Right atrium auricular region (tissue), 2 donors: Measurements from ENCODE around the gene ADAMTS17. TPM values are rescaled to one million over a fixed set of nuclear protein-coding genes. Genes with fewer than 3 reads are reported as not detected.

Experiments
- DNase-seq: peaks from one replicate; pipeline ENCODE4 v3.0.0-alpha.2; 2019; ENCODE audit warnings: low spot score
- H3K27ac ChIP-seq, 2 donors: fragments of 200-600 bp; sonication (generic); 1 replicate in 1 of 2; 2 replicates in 1 of 2; pipeline ENCODE4 v1.5.1; 2016 to 2019
- H3K27me3 ChIP-seq, 2 donors: fragments of 200-600 bp; sonication (generic); one replicate each; pipeline versions ENCODE4 v1.5.1 to v1.6.0; 2017 to 2019
- H3K36me3 ChIP-seq: fragments of 200-600 bp; sonication (generic); one replicate; pipeline ENCODE4 v1.5.1; 2016
- H3K4me1 ChIP-seq, 2 donors: fragments of 200-600 bp; sonication (generic); one replicate each; pipeline versions ENCODE4 v1.5.1 to v1.6.0; 2017 to 2019
- H3K4me3 ChIP-seq, 2 donors: fragments of 200-600 bp; sonication (generic); 1 replicate in 1 of 2; 2 replicates in 1 of 2; pipeline ENCODE4 v1.5.1; 2017 to 2019; ENCODE audit warnings: mild to moderate bottlenecking in 1 of 2, moderate library complexity in 1 of 2
- H3K9me3 ChIP-seq, 2 donors: fragments of 200-600 bp; sonication (generic); one replicate each; pipeline ENCODE4 v1.5.1; 2019
- total RNA-seq, 2 donors: library from RNA; depleted of rRNA; stranded (reverse); fragments of >200 nt; gene quantifications; one replicate each; pipeline ENCODE4 v1.1.0, GENCODE V29; 2016
- TF ChIP-seq, protein P1 (sequence below), 2 donors: fragments of 200-600 bp; sonication (generic); IDR thresholded peaks; one replicate each; pipeline ENCODE4 v1.5.1; 2019; ENCODE audit warnings: antibody characterized with exemption in 2 of 2

The ADAMTS17 gene
- total RNA-seq, 2 donors from 2014 or later: 3.6 to 4.4 TPM

DNA sequence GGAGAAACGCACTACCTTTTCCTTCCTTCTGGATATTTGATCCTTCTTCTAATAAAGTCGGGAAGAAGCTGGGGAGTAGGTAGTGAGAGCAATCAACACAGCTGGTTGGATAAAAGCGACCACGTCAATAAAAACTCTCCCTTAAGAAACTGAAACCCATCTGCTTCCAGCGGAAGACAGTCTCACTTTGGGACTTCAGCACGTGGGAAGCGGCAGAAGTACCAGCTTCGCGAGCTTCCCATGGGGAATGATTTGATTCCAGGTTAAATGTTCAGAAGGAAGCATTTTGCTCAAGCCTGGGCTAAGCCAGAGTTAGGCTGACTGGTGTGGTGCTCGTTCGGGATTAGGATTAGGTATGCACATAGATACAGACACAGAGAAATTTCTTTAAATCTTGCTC, 346.2 kb downstream of the ADAMTS17 start:
- H3K9me3 ChIP-seq: no peaks in the 10 kb centered on the region
- no peak for DNase-seq
- H3K36me3 ChIP-seq: no peaks in the 10 kb centered on the region
- TF ChIP-seq, protein P1, sequence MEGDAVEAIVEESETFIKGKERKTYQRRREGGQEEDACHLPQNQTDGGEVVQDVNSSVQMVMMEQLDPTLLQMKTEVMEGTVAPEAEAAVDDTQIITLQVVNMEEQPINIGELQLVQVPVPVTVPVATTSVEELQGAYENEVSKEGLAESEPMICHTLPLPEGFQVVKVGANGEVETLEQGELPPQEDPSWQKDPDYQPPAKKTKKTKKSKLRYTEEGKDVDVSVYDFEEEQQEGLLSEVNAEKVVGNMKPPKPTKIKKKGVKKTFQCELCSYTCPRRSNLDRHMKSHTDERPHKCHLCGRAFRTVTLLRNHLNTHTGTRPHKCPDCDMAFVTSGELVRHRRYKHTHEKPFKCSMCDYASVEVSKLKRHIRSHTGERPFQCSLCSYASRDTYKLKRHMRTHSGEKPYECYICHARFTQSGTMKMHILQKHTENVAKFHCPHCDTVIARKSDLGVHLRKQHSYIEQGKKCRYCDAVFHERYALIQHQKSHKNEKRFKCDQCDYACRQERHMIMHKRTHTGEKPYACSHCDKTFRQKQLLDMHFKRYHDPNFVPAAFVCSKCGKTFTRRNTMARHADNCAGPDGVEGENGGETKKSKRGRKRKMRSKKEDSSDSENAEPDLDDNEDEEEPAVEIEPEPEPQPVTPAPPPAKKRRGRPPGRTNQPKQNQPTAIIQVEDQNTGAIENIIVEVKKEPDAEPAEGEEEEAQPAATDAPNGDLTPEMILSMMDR (IDR thresholded peaks at IDR 0.05): no peak
- no peaks in the 10 kb centered on the region for H3K4me1 ChIP-seq
- H3K27me3 ChIP-seq: no peaks in the 10 kb centered on the region
- H3K4me3 ChIP-seq: no peak overlapping the region
- no peak overlapping the region for H3K27ac ChIP-seq

DNA sequence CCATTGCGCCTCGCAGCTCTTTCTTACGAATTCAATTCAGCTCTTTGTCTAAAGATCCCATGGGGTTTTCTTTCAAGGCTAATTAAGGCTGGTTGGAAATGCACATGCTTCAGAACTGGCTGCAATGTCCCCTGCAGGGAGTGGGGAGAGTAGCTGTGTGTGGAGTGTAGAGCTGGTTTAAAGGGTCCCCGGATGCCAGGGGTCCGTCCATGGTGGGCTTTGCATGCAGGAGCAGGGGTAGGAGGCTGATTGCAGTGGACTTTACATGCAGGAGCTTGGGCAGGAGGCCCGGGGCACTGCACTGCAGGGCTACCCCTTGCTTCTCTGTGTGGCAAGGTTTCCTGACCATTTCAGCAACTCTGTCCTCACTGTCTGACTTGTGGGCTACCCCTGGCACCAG, 346.9 kb downstream of the ADAMTS17 start:
- TF ChIP-seq, protein P1 (IDR thresholded peaks at IDR 0.05): no peak
- no peak overlapping the region for H3K4me3 ChIP-seq
- no peaks in the 10 kb centered on the region for H3K4me1 ChIP-seq
- H3K27me3 ChIP-seq: no peaks in the 10 kb centered on the region
- no peaks in the 10 kb centered on the region for H3K9me3 ChIP-seq
- H3K36me3 ChIP-seq: no peaks in the 10 kb centered on the region
- no peak overlapping the region for H3K27ac ChIP-seq
- no peak for DNase-seq

DNA sequence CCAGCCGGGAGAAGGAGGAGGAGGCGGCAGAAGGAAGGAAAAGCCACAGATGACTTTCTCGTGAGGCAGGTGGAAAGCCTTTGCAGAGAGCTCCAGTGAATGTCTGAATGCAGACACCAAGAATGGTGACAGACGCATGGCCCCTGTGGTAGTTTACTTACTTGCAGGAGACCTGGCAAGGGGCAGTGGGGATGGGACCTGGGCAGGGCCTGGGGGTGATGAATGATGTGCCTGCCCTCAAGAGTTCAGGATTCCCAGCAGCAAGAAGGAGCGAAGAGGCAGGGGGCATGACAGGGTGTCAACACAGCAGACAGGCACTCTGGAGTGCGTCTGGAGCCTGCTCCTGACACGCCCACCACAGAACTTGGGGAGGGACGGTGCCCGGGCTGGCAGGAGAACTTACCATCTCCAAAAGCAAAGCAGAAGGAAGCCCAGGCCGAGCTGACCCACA, 348.1 kb downstream of the ADAMTS17 start:
- Histone ChIP-seq H3K4me1 (no peaks in the 10 kb centered on the region), H3K36me3 (no peaks in the 10 kb centered on the region), H3K27ac (no peak overlapping the region), H3K27me3 (no peaks in the 10 kb centered on the region), H3K4me3 (no peak overlapping the region), H3K9me3 (no peaks in the 10 kb centered on the region)
- no peak for DNase-seq
- TF ChIP-seq, protein P1 (IDR thresholded peaks at IDR 0.05): no peak

DNA sequence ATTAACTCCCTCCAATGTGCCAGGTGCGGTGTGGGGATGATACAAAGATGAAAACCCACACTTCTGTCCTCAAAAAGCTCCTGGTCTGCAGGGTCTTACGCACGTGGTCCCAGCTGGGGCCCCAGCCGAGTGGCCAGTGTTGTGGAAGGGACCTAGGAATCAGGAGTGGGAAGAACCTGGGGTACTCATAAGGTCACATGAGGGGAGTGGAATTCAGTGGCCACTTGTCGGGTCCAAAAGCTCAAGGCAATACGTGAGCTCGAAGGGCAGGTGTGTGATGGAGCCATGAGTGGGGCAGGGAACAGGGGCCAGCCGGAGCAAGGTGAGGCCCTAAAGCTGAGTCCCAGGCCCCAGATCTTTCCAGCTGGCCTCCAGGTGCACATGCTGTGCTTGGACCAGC, 348.5 kb downstream of the ADAMTS17 start:
- no peaks in the 10 kb centered on the region for H3K36me3 ChIP-seq
- H3K4me1 ChIP-seq: no peaks in the 10 kb centered on the region
- no peaks in the 10 kb centered on the region for H3K9me3 ChIP-seq
- H3K27me3 ChIP-seq: no peaks in the 10 kb centered on the region
- H3K27ac ChIP-seq: no peak overlapping the region
- no peak overlapping the region for H3K4me3 ChIP-seq
- DNase-seq: no peak
- TF ChIP-seq, protein P1 (IDR thresholded peaks at IDR 0.05): no peak

DNA sequence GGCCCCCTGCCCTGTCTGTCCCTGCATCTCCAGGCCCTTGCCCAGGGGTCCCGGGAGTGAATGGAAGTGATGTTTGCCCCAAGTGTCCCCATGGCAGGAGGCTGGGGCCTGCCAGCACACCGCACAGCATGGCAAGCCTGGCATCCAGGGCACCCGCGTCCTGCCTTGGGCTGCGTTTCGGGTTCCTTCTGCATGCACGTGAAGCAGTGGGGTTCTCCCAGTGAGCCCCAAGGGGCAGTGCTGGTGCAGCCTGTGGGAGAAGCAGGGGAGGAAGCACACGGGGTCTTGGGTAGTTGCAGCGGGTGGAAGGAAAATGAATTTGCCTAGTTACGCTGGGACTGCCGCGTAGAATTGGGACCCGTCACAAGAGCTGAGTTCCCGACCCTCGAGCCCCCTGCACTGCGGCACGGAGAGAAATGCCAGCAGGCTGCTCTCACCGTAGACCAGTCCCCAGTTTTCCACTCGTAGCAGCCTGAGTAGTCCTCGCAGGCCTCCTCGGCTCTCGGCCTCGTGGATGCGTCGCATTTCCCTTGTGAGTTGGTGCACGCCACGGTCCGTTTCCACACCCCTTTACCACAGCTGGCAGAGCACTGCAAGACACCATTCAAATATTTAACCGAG, 349.1 kb downstream of the ADAMTS17 start:
- Histone ChIP-seq H3K27ac (no peak overlapping the region), H3K27me3 (no peaks in the 10 kb centered on the region), H3K4me1 (no peaks in the 10 kb centered on the region), H3K9me3 (no peaks in the 10 kb centered on the region), H3K4me3 (no peak overlapping the region), H3K36me3 (no peaks in the 10 kb centered on the region)
- TF ChIP-seq, protein P1 (IDR thresholded peaks at IDR 0.05): no peak
- no peak for DNase-seq

DNA sequence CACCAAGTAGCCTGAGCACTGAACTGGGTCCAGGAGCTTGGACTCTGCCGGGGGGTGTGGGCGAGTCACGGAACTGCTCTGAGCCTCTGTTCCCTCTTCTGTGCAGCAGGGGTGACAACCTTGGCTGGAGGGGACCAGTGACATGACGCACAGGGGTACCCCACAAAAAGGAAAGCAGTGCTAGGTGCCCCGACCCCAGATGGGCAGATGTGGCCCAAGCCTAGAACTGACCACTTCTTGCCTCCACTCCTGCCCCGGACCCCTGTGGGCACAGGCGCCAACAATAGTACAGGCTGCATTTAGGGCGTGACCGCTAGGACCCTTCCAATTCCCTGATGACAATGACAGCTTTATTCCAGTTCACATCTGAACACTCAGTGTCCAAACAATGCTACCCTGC, 352.7 kb downstream of the ADAMTS17 start:
- no peak for DNase-seq
- peaks cover 0 to under 1% of the 10 kb centered on the region in 2 donors for H3K4me1 ChIP-seq
- H3K4me3 ChIP-seq: no peak overlapping the region
- no peaks in the 10 kb centered on the region for H3K27me3 ChIP-seq
- TF ChIP-seq, protein P1 (IDR thresholded peaks at IDR 0.05): no peak
- no peaks in the 10 kb centered on the region for H3K9me3 ChIP-seq
- H3K27ac ChIP-seq: no peak overlapping the region
- H3K36me3 ChIP-seq: no peaks in the 10 kb centered on the region
